IMR-90 (cell line): ENCODE data around the gene SPEF2. TPM values are rescaled to one million over a fixed set of nuclear protein-coding genes. Genes with fewer than 3 reads are reported as not detected.

Experiments used
- ATAC-seq: fragments of 200-7000 bp; cut with Tn5 transposase; 2 replicates; pipeline ENCODE4 v1.9.1; 2020; ENCODE audit warnings: low read depth, mild to moderate bottlenecking, moderate library complexity
- BruUV-seq: library from RNA; stranded (reverse); fragments of 400-500 nt; replicated peaks from 2 replicates; lab custom pipeline; 2021; lab: Mats Ljungman, UMichigan
- CTCF ChIA-PET: fragments of 300-600 bp; formaldehyde crosslinking; extraction: SDS; loops from one replicate; lab custom pipeline; 2021; ENCODE audit warnings: antibody characterized with exemption; lab: Yijun Ruan, JAX
- POLR2A ChIA-PET: fragments of 300-600 bp; sonication (Branson Sonifier 250); formaldehyde crosslinking; loops from one replicate; lab custom pipeline; 2022; ENCODE audit warnings: antibody characterized with exemption; ENCODE audit not compliant: unreplicated experiment; lab: Charles Lee
- DNase-seq: peaks from one replicate; pipeline ENCODE4 v3.0.0; 2013
- H2AFZ ChIP-seq: replicated peaks from 2 replicates; pipeline ENCODE3; 2013; ENCODE audit warnings: low read length, mild to moderate bottlenecking; ENCODE audit not compliant: poor library complexity
- H2AK5ac ChIP-seq: 2 replicates; pipeline ENCODE4 v1.6.1; 2013; ENCODE audit warnings: low read depth, low read length, inconsistent platforms
- H2AK9ac ChIP-seq: replicated peaks from 2 replicates; pipeline ENCODE3; 2013; ENCODE audit warnings: mild to moderate bottlenecking, low read depth, low read length, moderate library complexity; ENCODE audit not compliant: poor library complexity
- H2BK120ac ChIP-seq: 2 replicates; pipeline ENCODE4 v1.6.1; 2013; ENCODE audit warnings: low read depth, low read length, inconsistent platforms
- H2BK15ac ChIP-seq: 3 replicates; pipeline ENCODE4 v1.6.1; 2013; ENCODE audit warnings: low read depth, low read length, inconsistent platforms
- H2BK20ac ChIP-seq: 2 replicates; pipeline ENCODE4 v1.6.1; 2013; ENCODE audit warnings: low read depth, mild to moderate bottlenecking, inconsistent platforms, low read length, moderate library complexity
- H2BK5ac ChIP-seq: 2 replicates; pipeline ENCODE4 v1.6.1; 2013; ENCODE audit warnings: mild to moderate bottlenecking, low read depth, low read length, inconsistent platforms; ENCODE audit not compliant: poor library complexity, severe bottlenecking
- H3K14ac ChIP-seq: replicated peaks from 2 replicates; pipeline ENCODE4 v1.6.1; 2013; ENCODE audit warnings: low read depth, low read length, inconsistent platforms
- H3K18ac ChIP-seq: 2 replicates; pipeline ENCODE4 v1.6.1; 2013; ENCODE audit warnings: low read depth, low read length, control low read depth
- H3K23ac ChIP-seq: 2 replicates; pipeline ENCODE4 v1.6.1; 2013; ENCODE audit warnings: low read depth, low read length, inconsistent platforms
- H3K27ac ChIP-seq: 2 replicates; pipeline ENCODE4 v1.5.1; 2013; ENCODE audit warnings: mild to moderate bottlenecking, control low read depth, low read length; ENCODE audit not compliant: insufficient read depth
- H3K27me3 ChIP-seq: 2 replicates; pipeline ENCODE4 v1.6.1; 2013; ENCODE audit warnings: low read length; ENCODE audit not compliant: control insufficient read depth, insufficient read depth
- H3K36me3 ChIP-seq: 2 replicates; pipeline ENCODE4 v1.6.1; 2013; ENCODE audit warnings: low read length, mixed read lengths; ENCODE audit not compliant: control insufficient read depth, insufficient read depth
- H3K4ac ChIP-seq: 2 replicates; pipeline ENCODE4 v1.6.1; 2013; ENCODE audit warnings: low read depth, low read length, inconsistent platforms
- H3K4me1 ChIP-seq: 2 replicates; pipeline ENCODE4 v1.6.1; 2013; ENCODE audit warnings: low read length, mixed read lengths; ENCODE audit not compliant: control insufficient read depth, insufficient read depth
- H3K4me2 ChIP-seq: 2 replicates; pipeline ENCODE4 v1.6.1; 2013; ENCODE audit warnings: low read depth, mild to moderate bottlenecking, control low read depth, low read length, moderate library complexity
- H3K4me3 ChIP-seq: 2 replicates; pipeline ENCODE4 v1.5.1; 2013; ENCODE audit warnings: low read depth, mild to moderate bottlenecking, control low read depth, low read length, moderate library complexity; ENCODE audit not compliant: insufficient read depth
- H3K56ac ChIP-seq: 2 replicates; pipeline ENCODE4 v1.6.1; 2013; ENCODE audit warnings: low read length, inconsistent platforms; ENCODE audit not compliant: insufficient read depth; ENCODE audit errors: extremely low read depth
- H3K79me1 ChIP-seq, 2 experiments: 2 replicates each; pipeline ENCODE4 v1.6.1; 2013; ENCODE audit warnings: low read length in 2 of 2, inconsistent platforms in 1 of 2, low read depth in 1 of 2
- H3K9ac ChIP-seq: 2 replicates; pipeline ENCODE4 v1.6.1; 2013; ENCODE audit warnings: low read depth, low read length, control low read depth
- H3K9me1 ChIP-seq: 2 replicates; pipeline ENCODE4 v1.6.1; 2013; ENCODE audit warnings: low read length, inconsistent platforms; ENCODE audit not compliant: insufficient read depth
- H3K9me3 ChIP-seq: 2 replicates; pipeline ENCODE4 v1.6.1; 2013; ENCODE audit warnings: low read length; ENCODE audit not compliant: control insufficient read depth, insufficient read depth
- H4K20me1 ChIP-seq: 2 replicates; pipeline ENCODE4 v1.6.1; 2013; ENCODE audit warnings: low read length, inconsistent platforms; ENCODE audit not compliant: insufficient read depth
- H4K5ac ChIP-seq: 2 replicates; pipeline ENCODE4 v1.6.1; 2013; ENCODE audit warnings: mild to moderate bottlenecking, low read depth, low read length, control low read depth
- H4K8ac ChIP-seq, 2 experiments: 2 replicates each; pipeline ENCODE4 v1.6.1; 2013; ENCODE audit warnings: low read depth in 2 of 2, low read length in 2 of 2, control low read depth in 1 of 2, inconsistent platforms in 1 of 2
- H4K91ac ChIP-seq: 2 replicates; pipeline ENCODE4 v1.6.1; 2013; ENCODE audit warnings: low read depth, low read length, inconsistent platforms; ENCODE audit not compliant: insufficient read depth
- CEBPB ChIP-seq: IDR thresholded peaks from 2 replicates; pipeline ENCODE4 v1.6.1; 2012; ENCODE audit warnings: low read depth, low read length, improper control_type of control experiment
- CHD1 ChIP-seq: IDR thresholded peaks from 2 replicates; pipeline ENCODE4 v1.6.1; 2012; ENCODE audit warnings: low read depth, low read length, improper control_type of control experiment
- FOS ChIP-seq: fragments of 150-350 bp; IDR thresholded peaks from 2 replicates; pipeline ENCODE4 v1.6.1; 2016; ENCODE audit warnings: low read depth, low read length
- MAFK ChIP-seq: IDR thresholded peaks from 2 replicates; pipeline ENCODE4 v1.6.1; 2012; ENCODE audit warnings: low read depth, low read length, improper control_type of control experiment
- MAZ ChIP-seq: IDR thresholded peaks from 2 replicates; pipeline ENCODE4 v1.6.1; 2012; ENCODE audit warnings: low read depth, mild to moderate bottlenecking, low read length, improper control_type of control experiment, moderate library complexity, borderline replicate concordance
- MXI1 ChIP-seq: IDR thresholded peaks from 2 replicates; pipeline ENCODE4 v1.6.1; 2012; ENCODE audit warnings: low read depth, mild to moderate bottlenecking, low read length, moderate library complexity, borderline replicate concordance
- RAD21 ChIP-seq: IDR thresholded peaks from 2 replicates; pipeline ENCODE4 v1.6.1; 2012; ENCODE audit warnings: low read length, improper control_type of control experiment
- WGBS, 2 experiments: methylation state at CpG; one replicate each; pipeline versions ENCODE4 v1.1.5 to v1.1.7; 2013; ENCODE audit warnings: missing lambda C conversion rate in 2 of 2; ENCODE audit not compliant: insufficient read length in 1 of 2; ENCODE audit errors: extremely low coverage in 2 of 2; 5-methylcytosine and 5-hydroxymethylcytosine counted together
- dilution Hi-C: fragments of 300-500 bp; cut with HindIII; formaldehyde crosslinking; loops from one replicate; pipeline ENCODE4 v1.14.3; 2018; ENCODE audit warnings: low sequenced_read_pairs; ENCODE audit not compliant: unreplicated experiment
- in situ Hi-C: fragments of 300-500 bp; cut with MboI; formaldehyde crosslinking; loops from 3 replicates; pipeline ENCODE4 v1.14.3; 2019; ENCODE audit warnings: low sequenced_read_pairs, inconsistent platforms, mixed read lengths
- intact Hi-C: fragments of 100-400 bp; cut with micrococcal nuclease; formaldehyde crosslinking; loops from 2 replicates; pipeline ENCODE4 v1.10.0; 2022
- polyA plus RNA-seq, 3 experiments: library from polyadenylated mRNA; depleted of rRNA; stranded (reverse); fragments of >200 nt; gene quantifications; 2 replicates each; pipeline ENCODE4 v1.2.3, GENCODE V29; 2012; ENCODE audit warnings: low replicate concordance in 1 of 3
- total RNA-seq: library from RNA; depleted of rRNA; stranded (reverse); fragments of >200 nt; gene quantifications from 2 replicates; pipeline ENCODE4 v1.2.3, GENCODE V29; 2012
- TF ChIP-seq, protein P1 (sequence below): fragments of 150-350 bp; IDR thresholded peaks from 2 replicates; pipeline ENCODE4 v1.6.1; 2017; ENCODE audit warnings: mild to moderate bottlenecking, antibody characterized with exemption, low read length, low read depth
- TF ChIP-seq, protein P2 (sequence below): conservative IDR thresholded peaks from 2 replicates; pipeline ENCODE4 v1.5.1; 2012; ENCODE audit warnings: mild to moderate bottlenecking, low read depth, low read length, improper control_type of control experiment

SPEF2 gene
- total and polyA plus RNA-seq, 2 of the 4 experiments (the other 2 are of a cell fraction) = 1.7 to 2.3 TPM

DNA sequence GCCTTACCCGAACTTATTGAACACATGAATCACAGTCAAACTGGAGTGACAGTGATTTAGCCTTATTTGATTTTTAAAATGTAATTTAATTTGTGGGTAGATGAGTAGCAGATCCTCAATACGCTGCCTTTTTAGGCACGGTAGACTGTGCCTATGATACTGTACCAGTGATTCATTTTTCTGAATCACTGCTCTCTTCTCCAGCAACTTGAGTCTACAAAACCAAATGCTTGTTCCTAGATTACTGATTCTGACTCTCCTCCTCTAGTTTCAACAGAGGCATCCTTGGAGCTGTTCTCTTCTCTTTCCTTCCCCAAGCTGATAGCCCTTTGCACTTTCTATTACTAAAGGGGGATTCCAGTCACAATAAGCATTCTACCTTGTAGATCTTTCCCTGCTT lies 144.7 kb downstream of the SPEF2 start:
- no peaks in the 10 kb centered on the region for H3K9me3 ChIP-seq
- no peak overlapping the region for H3K56ac ChIP-seq
- DNase-seq = peak; percentile 50
- H2BK15ac ChIP-seq = no peak overlapping the region
- no peak overlapping the region for H2AK5ac ChIP-seq
- POLR2A ChIA-PET = no interaction called here
- in situ Hi-C loops (no loop called here), intact Hi-C loops (no loop called here), dilution Hi-C loops (no loop called here)
- no peaks in the 10 kb centered on the region for H3K79me1 ChIP-seq
- CTCF ChIA-PET = no interaction called here
- H4K5ac ChIP-seq = peak overlapping the region; percentile 74; the same call in 1 of the 2 replicates
- TF ChIP-seq FOS (no peak), MAZ (no peak), CEBPB (no peak), RAD21 (no peak), CHD1 (no peak), MAFK (no peak), MXI1 (no peak)
- TF ChIP-seq, protein P1, sequence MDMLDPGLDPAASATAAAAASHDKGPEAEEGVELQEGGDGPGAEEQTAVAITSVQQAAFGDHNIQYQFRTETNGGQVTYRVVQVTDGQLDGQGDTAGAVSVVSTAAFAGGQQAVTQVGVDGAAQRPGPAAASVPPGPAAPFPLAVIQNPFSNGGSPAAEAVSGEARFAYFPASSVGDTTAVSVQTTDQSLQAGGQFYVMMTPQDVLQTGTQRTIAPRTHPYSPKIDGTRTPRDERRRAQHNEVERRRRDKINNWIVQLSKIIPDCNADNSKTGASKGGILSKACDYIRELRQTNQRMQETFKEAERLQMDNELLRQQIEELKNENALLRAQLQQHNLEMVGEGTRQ = no peak
- TF ChIP-seq, protein P2, sequence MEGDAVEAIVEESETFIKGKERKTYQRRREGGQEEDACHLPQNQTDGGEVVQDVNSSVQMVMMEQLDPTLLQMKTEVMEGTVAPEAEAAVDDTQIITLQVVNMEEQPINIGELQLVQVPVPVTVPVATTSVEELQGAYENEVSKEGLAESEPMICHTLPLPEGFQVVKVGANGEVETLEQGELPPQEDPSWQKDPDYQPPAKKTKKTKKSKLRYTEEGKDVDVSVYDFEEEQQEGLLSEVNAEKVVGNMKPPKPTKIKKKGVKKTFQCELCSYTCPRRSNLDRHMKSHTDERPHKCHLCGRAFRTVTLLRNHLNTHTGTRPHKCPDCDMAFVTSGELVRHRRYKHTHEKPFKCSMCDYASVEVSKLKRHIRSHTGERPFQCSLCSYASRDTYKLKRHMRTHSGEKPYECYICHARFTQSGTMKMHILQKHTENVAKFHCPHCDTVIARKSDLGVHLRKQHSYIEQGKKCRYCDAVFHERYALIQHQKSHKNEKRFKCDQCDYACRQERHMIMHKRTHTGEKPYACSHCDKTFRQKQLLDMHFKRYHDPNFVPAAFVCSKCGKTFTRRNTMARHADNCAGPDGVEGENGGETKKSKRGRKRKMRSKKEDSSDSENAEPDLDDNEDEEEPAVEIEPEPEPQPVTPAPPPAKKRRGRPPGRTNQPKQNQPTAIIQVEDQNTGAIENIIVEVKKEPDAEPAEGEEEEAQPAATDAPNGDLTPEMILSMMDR = no peak
- H4K91ac ChIP-seq = no peak overlapping the region
- H2AK9ac ChIP-seq = no peak overlapping the region
- no TSS peak for BruUV-seq
- H3K27me3 ChIP-seq = no peaks in the 10 kb centered on the region
- H2BK5ac ChIP-seq = no peak overlapping the region
- ATAC-seq = peak; percentile 79
- no peaks in the 10 kb centered on the region for H3K36me3 ChIP-seq
- peak overlapping the region; percentile 70; the same call in 1 of the 2 replicates for H3K18ac ChIP-seq
- no peaks in the 10 kb centered on the region for H4K20me1 ChIP-seq
- no peak overlapping the region for H3K14ac ChIP-seq
- H4K8ac ChIP-seq = no peak overlapping the region
- no peak overlapping the region for H3K27ac ChIP-seq
- no peak overlapping the region for H3K4me3 ChIP-seq
- peak overlapping the region; percentile 28; the same call in 1 of the 2 replicates for H3K4me2 ChIP-seq
- no peak overlapping the region for H3K4ac ChIP-seq
- no peak overlapping the region for H3K23ac ChIP-seq
- H2BK20ac ChIP-seq = no peak overlapping the region
- no peak overlapping the region for H2AFZ ChIP-seq
- no CpG with 5 or more reads among the region's 3 CpGs for WGBS, 2 experiments
- H3K9me1 ChIP-seq = peaks cover 3% of the 10 kb centered on the region; the same call in 1 of the 2 replicates
- no peak overlapping the region for H3K9ac ChIP-seq
- no peak overlapping the region for H2BK120ac ChIP-seq
- peaks cover 4% of the 10 kb centered on the region; the same call in 1 of the 2 replicates for H3K4me1 ChIP-seq
